Testis (tissue), 2 donors: ENCODE results near the gene GALNT9.

Experiments
- POLR2A ChIP-seq: fragments of 450-650 bp; IDR thresholded peaks from one replicate; pipeline ENCODE4 v1.6.1; 2017; ENCODE audit warnings: antibody characterized with exemption, mild to moderate bottlenecking, moderate library complexity
- TF ChIP-seq, protein P1 (sequence below), 3 experiments: fragments of 450-650 bp in 2 of 3; fragments of 200-600 bp in 1 of 3; sonication (generic) in 1 of 3; IDR thresholded peaks; one replicate each; pipeline ENCODE4 v1.5.1; 2016 to 2019; ENCODE audit warnings: antibody characterized with exemption in 3 of 3, mild to moderate bottlenecking in 2 of 3, moderate library complexity in 1 of 3

- TF ChIP-seq POLR2A = no peak
- TF ChIP-seq, protein P1, sequence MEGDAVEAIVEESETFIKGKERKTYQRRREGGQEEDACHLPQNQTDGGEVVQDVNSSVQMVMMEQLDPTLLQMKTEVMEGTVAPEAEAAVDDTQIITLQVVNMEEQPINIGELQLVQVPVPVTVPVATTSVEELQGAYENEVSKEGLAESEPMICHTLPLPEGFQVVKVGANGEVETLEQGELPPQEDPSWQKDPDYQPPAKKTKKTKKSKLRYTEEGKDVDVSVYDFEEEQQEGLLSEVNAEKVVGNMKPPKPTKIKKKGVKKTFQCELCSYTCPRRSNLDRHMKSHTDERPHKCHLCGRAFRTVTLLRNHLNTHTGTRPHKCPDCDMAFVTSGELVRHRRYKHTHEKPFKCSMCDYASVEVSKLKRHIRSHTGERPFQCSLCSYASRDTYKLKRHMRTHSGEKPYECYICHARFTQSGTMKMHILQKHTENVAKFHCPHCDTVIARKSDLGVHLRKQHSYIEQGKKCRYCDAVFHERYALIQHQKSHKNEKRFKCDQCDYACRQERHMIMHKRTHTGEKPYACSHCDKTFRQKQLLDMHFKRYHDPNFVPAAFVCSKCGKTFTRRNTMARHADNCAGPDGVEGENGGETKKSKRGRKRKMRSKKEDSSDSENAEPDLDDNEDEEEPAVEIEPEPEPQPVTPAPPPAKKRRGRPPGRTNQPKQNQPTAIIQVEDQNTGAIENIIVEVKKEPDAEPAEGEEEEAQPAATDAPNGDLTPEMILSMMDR (IDR thresholded peaks at IDR 0.05) = no peak
These were observed 58.9 kb downstream of the GALNT9 start for GRCh38 chr12:132270516-132270915.
